NT2/D1 (cell line): ENCODE measurements around the gene FGF11.

Experiments used
- YY1 ChIP-seq: IDR thresholded peaks from 2 replicates; pipeline ENCODE4 v1.6.1; 2011; ENCODE audit not compliant: insufficient read length, insufficient read depth
- ZNF274 ChIP-seq: IDR thresholded peaks from 2 replicates; pipeline ENCODE4 v1.6.1; 2011; ENCODE audit warnings: mild to moderate bottlenecking, low read depth, low read length

- no peak for TF ChIP-seq YY1
- TF ChIP-seq ZNF274, result no peak
Measured at GRCh38 chr17:7414837-7415236, 24.5 kb upstream of the FGF11 start.
